GM12878 (cell line): Measurements from ENCODE around the gene DUOXA1. TPM values are rescaled to one million over a fixed set of nuclear protein-coding genes. Genes with fewer than 3 reads are reported as not detected.

Experiments used
- ATAC-seq: fragments of 200-7000 bp; cut with Tn5 transposase; 3 replicates; pipeline ENCODE4 v1.9.1; 2020; ENCODE audit warnings: mild to moderate bottlenecking, moderate library complexity
- BruUV-seq: library from RNA; stranded (reverse); fragments of 400-500 nt; replicated peaks from 2 replicates; lab custom pipeline; 2021; lab: Mats Ljungman, UMichigan
- CTCF ChIA-PET: fragments of 300-600 bp; sonication (Branson Sonifier 250); formaldehyde crosslinking; extraction: SDS; loops from one replicate; lab custom pipeline; 2021; ENCODE audit warnings: inconsistent platforms; lab: Yijun Ruan, JAX
- POLR2A ChIA-PET: fragments of 350-600 bp; formaldehyde crosslinking; extraction: SDS; loops from one replicate; lab custom pipeline; 2021; ENCODE audit warnings: inconsistent platforms; lab: Charles Lee
- RAD21 ChIA-PET: fragments of 300-600 bp; sonication (Branson Sonifier 250); formaldehyde crosslinking; loops from one replicate; lab custom pipeline; 2023; ENCODE audit warnings: antibody characterized with exemption; ENCODE audit not compliant: unreplicated experiment; lab: Charles Lee
- SMC1A ChIA-PET: fragments of 300-600 bp; sonication (Branson Sonifier 250); formaldehyde crosslinking; loops from one replicate; lab custom pipeline; 2023; ENCODE audit not compliant: unreplicated experiment, uncharacterized antibody; lab: Charles Lee
- DNase-seq: peaks from one replicate; pipeline ENCODE4 v3.0.0-alpha.2; 2011; ENCODE audit warnings: low read depth, low spot score
- FAIRE-seq: peaks from 3 replicates; lab custom pipeline; 2011; peaks lifted over from hg19 to GRCh38; lab: Jason Lieb, UNC
- H2AFZ ChIP-seq: 2 replicates; pipeline ENCODE4 v1.6.0; 2011; ENCODE audit warnings: low read depth, low read length, control low read depth; ENCODE audit not compliant: control insufficient read depth
- H3K27ac ChIP-seq: 2 replicates; pipeline ENCODE4 v1.5.1; 2011; ENCODE audit warnings: control low read depth; ENCODE audit not compliant: control insufficient read depth, insufficient read depth
- H3K27me3 ChIP-seq, 2 experiments: replicated peaks in 1 of 2; 2 replicates each; pipeline versions ENCODE4 v1.6.0 to v1.6.1; 2011; ENCODE audit warnings: low read length in 1 of 2; ENCODE audit not compliant: control insufficient read depth in 2 of 2, insufficient read depth in 2 of 2
- H3K36me3 ChIP-seq, 2 experiments: 2 replicates each; pipeline ENCODE4 v1.5.1; 2011; ENCODE audit warnings: low read length in 1 of 2; ENCODE audit not compliant: control insufficient read depth in 2 of 2, insufficient read depth in 2 of 2
- H3K4me1 ChIP-seq: 2 replicates; pipeline ENCODE4 v1.6.1; 2011; ENCODE audit warnings: mild to moderate bottlenecking, low read length, moderate library complexity, mixed read lengths; ENCODE audit not compliant: control insufficient read depth, insufficient read depth
- H3K4me2 ChIP-seq: 2 replicates; pipeline ENCODE4 v1.6.0; 2011; ENCODE audit warnings: control low read depth; ENCODE audit not compliant: control insufficient read depth, insufficient read depth
- H3K4me3 ChIP-seq: fragments of 200-600 bp; sonication (generic); 2 replicates; pipeline ENCODE4 v1.5.1; 2016
- H3K79me2 ChIP-seq: 2 replicates; pipeline ENCODE4 v1.6.0; 2011; ENCODE audit warnings: low read length; ENCODE audit not compliant: control insufficient read depth, insufficient read depth
- H3K9ac ChIP-seq: 2 replicates; pipeline ENCODE4 v1.8.0; 2011; ENCODE audit warnings: low read length, control low read depth, mixed read lengths; ENCODE audit not compliant: control insufficient read depth, insufficient read depth
- H3K9me3 ChIP-seq: replicated peaks from 3 replicates; pipeline ENCODE4 v1.5.1; 2011; ENCODE audit warnings: mild to moderate bottlenecking, low read length; ENCODE audit not compliant: control insufficient read depth, insufficient read depth
- H4K20me1 ChIP-seq: 2 replicates; pipeline ENCODE4 v1.6.0; 2011; ENCODE audit not compliant: control insufficient read depth, insufficient read depth
- BCL11A ChIP-seq: IDR thresholded peaks from 2 replicates; pipeline ENCODE4 v1.6.1; 2011; ENCODE audit warnings: low read depth, low read length
- BRCA1 ChIP-seq: IDR thresholded peaks from 2 replicates; pipeline ENCODE4 v1.6.1; 2011; ENCODE audit warnings: low read depth, low read length, improper control_type of control experiment
- CHD2 ChIP-seq: IDR thresholded peaks from 2 replicates; pipeline ENCODE4 v1.6.1; 2011; ENCODE audit warnings: low read depth, low read length, improper control_type of control experiment, borderline replicate concordance
- EED ChIP-seq: sonication (generic); IDR thresholded peaks from 2 replicates; pipeline ENCODE4 v1.6.1; 2016; ENCODE audit warnings: antibody characterized with exemption, low read depth
- EZH2 ChIP-seq: IDR thresholded peaks from 2 replicates; pipeline ENCODE4 v1.6.1; 2012; ENCODE audit warnings: low read depth, mild to moderate bottlenecking, control low read depth, inconsistent platforms, low read length, borderline replicate concordance; ENCODE audit not compliant: control insufficient read depth
- IKZF1 ChIP-seq: fragments of 450-650 bp; conservative IDR thresholded peaks from 2 replicates; pipeline ENCODE4 v1.6.1; 2017; ENCODE audit warnings: antibody characterized with exemption, mild to moderate bottlenecking
- KLF5 ChIP-seq: fragments of 450-650 bp; IDR thresholded peaks from 2 replicates; pipeline ENCODE4 v1.6.1; 2014; ENCODE audit warnings: mild to moderate bottlenecking; ENCODE audit not compliant: partially characterized antibody
- NR2C2 ChIP-seq: IDR thresholded peaks from 2 replicates; pipeline ENCODE4 v1.6.1; 2011; ENCODE audit warnings: borderline replicate concordance, low read depth; ENCODE audit not compliant: control insufficient read depth, insufficient read length
- PKNOX1 ChIP-seq: fragments of 450-650 bp; IDR thresholded peaks from 2 replicates; pipeline ENCODE4 v1.6.1; 2016; ENCODE audit warnings: mild to moderate bottlenecking
- RAD51 ChIP-seq: fragments of 450-650 bp; IDR thresholded peaks from 2 replicates; pipeline ENCODE4 v1.6.1; 2016; ENCODE audit warnings: moderate library complexity, mild to moderate bottlenecking, inconsistent platforms
- SP1 ChIP-seq: IDR thresholded peaks from one replicate; pipeline ENCODE4 v1.6.1; 2011; ENCODE audit warnings: low read depth, low read length
- SREBF2 ChIP-seq: IDR thresholded peaks from 2 replicates; pipeline ENCODE4 v1.6.1; 2012; ENCODE audit warnings: mild to moderate bottlenecking, low read length
- TCF3 ChIP-seq: IDR thresholded peaks from 2 replicates; pipeline ENCODE4 v1.6.1; 2012; ENCODE audit warnings: low read depth, mild to moderate bottlenecking, low read length, borderline replicate concordance; ENCODE audit not compliant: insufficient read depth
- ZBED1 ChIP-seq: IDR thresholded peaks from 2 replicates; pipeline ENCODE4 v1.6.1; 2016; ENCODE audit warnings: borderline replicate concordance
- WGBS: methylation state at CpG from one replicate; pipeline ENCODE4 v1.1.6; 2016; ENCODE audit warnings: low lambda C conversion rate; ENCODE audit not compliant: insufficient replicate concordance, insufficient coverage; ENCODE audit errors: missing lambda C conversion rate; 5-methylcytosine and 5-hydroxymethylcytosine counted together
- in situ Hi-C: fragments of 300-500 bp; cut with MboI; formaldehyde crosslinking; loops from 9 replicates; pipeline ENCODE4 v1.14.3; 2018; ENCODE audit warnings: mixed read lengths
- intact Hi-C: fragments of 100-400 bp; cut with micrococcal nuclease; formaldehyde crosslinking; loops from one replicate; pipeline ENCODE4 v1.14.2; 2022; ENCODE audit not compliant: unreplicated experiment
- polyA plus RNA-seq, 11 experiments: library from polyadenylated mRNA; depleted of rRNA in 4 of 11; unstranded in 6 of 11; stranded (reverse) in 5 of 11; fragments of >200 nt; fragmentation: Nextera tagmentation in 4 of 11; fragmentation: Illumina TruSeq in 1 of 11; extraction: Ambion mirVana in 4 of 11; extraction: Trizol in 1 of 11; gene quantifications; 1 replicate in 1 of 11; 2 replicates in 10 of 11; pipeline versions ENCODE4 v1.2.1 to v1.2.3, GENCODE V29; 2011 to 2016; ENCODE audit warnings: inconsistent platforms in 2 of 11, missing spikeins in 2 of 11, low read depth in 1 of 11
- total RNA-seq, 4 experiments: library from RNA; depleted of rRNA in 3 of 4; stranded (reverse); fragments of >200 nt in 3 of 4; fragmentation: Illumina TruSeq in 1 of 4; extraction: Trizol in 1 of 4; gene quantifications; 2 replicates each; pipeline versions ENCODE4 v1.2.1 to v1.2.3, GENCODE V29; 2013 to 2021
- TF ChIP-seq, protein P1 (sequence below): fragments of 450-650 bp; IDR thresholded peaks from 2 replicates; pipeline ENCODE4 v1.6.1; 2017; ENCODE audit warnings: mild to moderate bottlenecking
- TF ChIP-seq, protein P2 (sequence below): fragments of 450-650 bp; IDR thresholded peaks from 2 replicates; pipeline ENCODE4 v1.6.1; 2018; ENCODE audit warnings: borderline replicate concordance, mild to moderate bottlenecking; ENCODE audit not compliant: partially characterized antibody

DUOXA1 gene
- total and polyA plus RNA-seq, 10 of the 15 experiments (the other 5 are each of a cell fraction or from before 2014, with no cell fraction given) = 0.08 TPM; not detected in 9

- Histone ChIP-seq H3K9me3 (no peaks in the 10 kb centered on the region), H2AFZ (no peak overlapping the region), H3K4me3 (no peak overlapping the region), H3K27ac (no peak overlapping the region), H3K9ac (no peak overlapping the region), H3K27me3 (peaks cover 0 to 2% of the 10 kb centered on the region in 2 experiments), H3K79me2 (no peaks in the 10 kb centered on the region), H4K20me1 (no peaks in the 10 kb centered on the region), H3K4me1 (no peaks in the 10 kb centered on the region), H3K36me3 (no peaks in the 10 kb centered on the region), H3K4me2 (no peak overlapping the region)
- 56% methylated on average over 7 of the region's 7 CpGs for WGBS
- ChIA-PET SMC1A (interaction anchor here (0.6 kb wide), 1 partner anchor 10 kb away, joined by 3 read pairs; no protein-coding TSS in a partner anchor), POLR2A (no interaction called here), CTCF (interaction anchor here (1.2 to 5.0 kb wide), 6 partner anchors 13 to 335 kb away, joined by 3 to 21 read pairs (median 4); no protein-coding TSS in a partner anchor), RAD21 (no interaction called here)
- in situ Hi-C loops = no loop called here
- ATAC-seq (no peak), FAIRE-seq (no peak), DNase-seq (no peak)
- BruUV-seq = no TSS peak
- intact Hi-C loops = loop anchor here (10.0 kb wide), 1 partner anchor 148 kb away; no protein-coding TSS in a partner anchor
- TF ChIP-seq SREBF2 = no peak
- no peak for TF ChIP-seq CHD2
- no peak for TF ChIP-seq KLF5
- TF ChIP-seq RAD51 = no peak
- no peak for TF ChIP-seq IKZF1
- no peak for TF ChIP-seq NR2C2
- no peak for TF ChIP-seq BCL11A
- TF ChIP-seq TCF3 = no peak
- TF ChIP-seq SP1 = no peak
- TF ChIP-seq EZH2 = no peak
- TF ChIP-seq, protein P1, sequence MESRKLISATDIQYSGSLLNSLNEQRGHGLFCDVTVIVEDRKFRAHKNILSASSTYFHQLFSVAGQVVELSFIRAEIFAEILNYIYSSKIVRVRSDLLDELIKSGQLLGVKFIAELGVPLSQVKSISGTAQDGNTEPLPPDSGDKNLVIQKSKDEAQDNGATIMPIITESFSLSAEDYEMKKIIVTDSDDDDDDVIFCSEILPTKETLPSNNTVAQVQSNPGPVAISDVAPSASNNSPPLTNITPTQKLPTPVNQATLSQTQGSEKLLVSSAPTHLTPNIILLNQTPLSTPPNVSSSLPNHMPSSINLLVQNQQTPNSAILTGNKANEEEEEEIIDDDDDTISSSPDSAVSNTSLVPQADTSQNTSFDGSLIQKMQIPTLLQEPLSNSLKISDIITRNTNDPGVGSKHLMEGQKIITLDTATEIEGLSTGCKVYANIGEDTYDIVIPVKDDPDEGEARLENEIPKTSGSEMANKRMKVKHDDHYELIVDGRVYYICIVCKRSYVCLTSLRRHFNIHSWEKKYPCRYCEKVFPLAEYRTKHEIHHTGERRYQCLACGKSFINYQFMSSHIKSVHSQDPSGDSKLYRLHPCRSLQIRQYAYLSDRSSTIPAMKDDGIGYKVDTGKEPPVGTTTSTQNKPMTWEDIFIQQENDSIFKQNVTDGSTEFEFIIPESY = no peak
- TF ChIP-seq ZBED1 = no peak
- no peak for TF ChIP-seq PKNOX1
- TF ChIP-seq BRCA1 = no peak
- no peak for TF ChIP-seq EED
- TF ChIP-seq, protein P2, sequence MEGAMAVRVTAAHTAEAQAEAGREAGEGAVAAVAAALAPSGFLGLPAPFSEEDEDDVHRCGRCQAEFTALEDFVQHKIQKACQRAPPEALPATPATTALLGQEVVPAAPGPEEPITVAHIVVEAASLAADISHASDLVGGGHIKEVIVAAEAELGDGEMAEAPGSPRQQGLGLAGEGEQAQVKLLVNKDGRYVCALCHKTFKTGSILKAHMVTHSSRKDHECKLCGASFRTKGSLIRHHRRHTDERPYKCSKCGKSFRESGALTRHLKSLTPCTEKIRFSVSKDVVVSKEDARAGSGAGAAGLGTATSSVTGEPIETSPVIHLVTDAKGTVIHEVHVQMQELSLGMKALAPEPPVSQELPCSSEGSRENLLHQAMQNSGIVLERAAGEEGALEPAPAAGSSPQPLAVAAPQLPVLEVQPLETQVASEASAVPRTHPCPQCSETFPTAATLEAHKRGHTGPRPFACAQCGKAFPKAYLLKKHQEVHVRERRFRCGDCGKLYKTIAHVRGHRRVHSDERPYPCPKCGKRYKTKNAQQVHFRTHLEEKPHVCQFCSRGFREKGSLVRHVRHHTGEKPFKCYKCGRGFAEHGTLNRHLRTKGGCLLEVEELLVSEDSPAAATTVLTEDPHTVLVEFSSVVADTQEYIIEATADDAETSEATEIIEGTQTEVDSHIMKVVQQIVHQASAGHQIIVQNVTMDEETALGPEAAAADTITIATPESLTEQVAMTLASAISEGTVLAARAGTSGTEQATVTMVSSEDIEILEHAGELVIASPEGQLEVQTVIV = no peak
Observed at GRCh38 chr15:45122719-45123118, 7.0 kb downstream of the DUOXA1 start.
